GM12891 (cell line): ENCODE measurements around the gene DCC.

Experiments used
- DNase-seq: peaks from one replicate; pipeline ENCODE4 v3.0.0; 2011; ENCODE audit warnings: low spot score; ENCODE audit not compliant: insufficient read length
- FAIRE-seq: peaks from 2 replicates; lab custom pipeline; 2011; peaks lifted over from hg19 to GRCh38; lab: Jason Lieb, UNC
- PAX5 ChIP-seq: IDR thresholded peaks from 2 replicates; pipeline ENCODE4 v1.6.1; 2011; ENCODE audit warnings: low read length, moderate library complexity, mild to moderate bottlenecking; ENCODE audit not compliant: insufficient read depth, severe bottlenecking
- POLR2A ChIP-seq: IDR thresholded peaks from 2 replicates; pipeline ENCODE4 v1.6.1; 2011; ENCODE audit warnings: low read depth, low read length, control low read depth
- POLR2AphosphoS5 ChIP-seq: IDR thresholded peaks from 2 replicates; pipeline ENCODE4 v1.6.1; 2011; ENCODE audit warnings: low read depth, low read length, control low read depth
- POU2F2 ChIP-seq: IDR thresholded peaks from 2 replicates; pipeline ENCODE4 v1.6.1; 2011; ENCODE audit warnings: low read depth, mild to moderate bottlenecking, control low read depth, low read length, moderate library complexity
- SPI1 ChIP-seq: IDR thresholded peaks from 2 replicates; pipeline ENCODE4 v1.6.1; 2011; ENCODE audit warnings: low read depth, low read length, control low read depth
- TAF1 ChIP-seq: IDR thresholded peaks from 2 replicates; pipeline ENCODE4 v1.6.1; 2011; ENCODE audit warnings: low read depth, low read length, control low read depth

The DCC gene

GRCh38 chr18:52475325-52475724, 135.3 kb downstream of the DCC start:
- TF ChIP-seq POU2F2 (no peak), PAX5 (no peak), TAF1 (no peak)
- FAIRE-seq: no peak

GRCh38 chr18:52481116-52481515, 141.1 kb downstream of the DCC start:
- TF ChIP-seq SPI1 (no peak), POU2F2 (no peak), PAX5 (no peak), POLR2AphosphoS5 (no peak), POLR2A (no peak), TAF1 (no peak)
- FAIRE-seq (no peak), DNase-seq (no peak)

More at GRCh38 chr18:52475325-52475724, 135.3 kb downstream of the DCC start:
- no peak for DNase-seq

- DNase-seq: no peak
- TF ChIP-seq SPI1 (no peak), POLR2AphosphoS5 (no peak), TAF1 (no peak), PAX5 (no peak), POU2F2 (no peak)
- FAIRE-seq: no peak
Observed at GRCh38 chr18:52484977-52485376, 145.0 kb downstream of the DCC start.

- no peak for DNase-seq
- no peak for FAIRE-seq
- no peak for TF ChIP-seq POU2F2
- no peak for TF ChIP-seq TAF1
- no peak for TF ChIP-seq SPI1
- TF ChIP-seq POLR2A: no peak
- no peak for TF ChIP-seq POLR2AphosphoS5
- no peak for TF ChIP-seq PAX5
Observed at GRCh38 chr18:52486052-52486451, 146.1 kb downstream of the DCC start.

GRCh38 chr18:52489396-52490306, 149.7 kb downstream of the DCC start:
- FAIRE-seq: no peak
- no peak for TF ChIP-seq POLR2A
- TF ChIP-seq TAF1: no peak
- TF ChIP-seq SPI1: no peak
- no peak for TF ChIP-seq POU2F2
- TF ChIP-seq POLR2AphosphoS5: no peak
- TF ChIP-seq PAX5: no peak
- DNase-seq: no peak

- FAIRE-seq (no peak), DNase-seq (no peak)
- TF ChIP-seq POLR2A: no peak
- no peak for TF ChIP-seq PAX5
- no peak for TF ChIP-seq SPI1
- no peak for TF ChIP-seq POLR2AphosphoS5
- TF ChIP-seq POU2F2: no peak
- no peak for TF ChIP-seq TAF1
Observed at GRCh38 chr18:52496426-52496825, 156.4 kb downstream of the DCC start.

GRCh38 chr18:52499016-52499415, 159.0 kb downstream of the DCC start:
- DNase-seq: no peak
- FAIRE-seq: no peak
- TF ChIP-seq POLR2AphosphoS5: no peak
- no peak for TF ChIP-seq TAF1
- TF ChIP-seq PAX5: no peak

GRCh38 chr18:52499644-52500043, 159.6 kb downstream of the DCC start:
- FAIRE-seq: no peak
- no peak for DNase-seq

GRCh38 chr18:52504589-52504988, 164.6 kb downstream of the DCC start:
- TF ChIP-seq POLR2AphosphoS5 (no peak), POLR2A (no peak), POU2F2 (no peak), SPI1 (no peak), TAF1 (no peak), PAX5 (no peak)
- no peak for FAIRE-seq
- no peak for DNase-seq

More at GRCh38 chr18:52499644-52500043, 159.6 kb downstream of the DCC start:
- TF ChIP-seq POLR2A: no peak
- TF ChIP-seq TAF1: no peak
- TF ChIP-seq SPI1: no peak
- no peak for TF ChIP-seq PAX5
- TF ChIP-seq POU2F2: no peak
- TF ChIP-seq POLR2AphosphoS5: no peak

- FAIRE-seq: no peak
- no peak for DNase-seq
- TF ChIP-seq PAX5 (no peak), TAF1 (no peak), POLR2AphosphoS5 (no peak), SPI1 (no peak), POU2F2 (no peak), POLR2A (no peak)
Observed at GRCh38 chr18:52510139-52510538, 170.1 kb downstream of the DCC start.
